IMR-90 (cell line): ENCODE data around the gene ZNF597.

Experiments
- BHLHE40 ChIP-seq: fragments of 150-350 bp; IDR thresholded peaks from 2 replicates; pipeline ENCODE4 v1.6.1; 2016; ENCODE audit warnings: mild to moderate bottlenecking, low read depth, low read length
- CEBPB ChIP-seq: IDR thresholded peaks from 2 replicates; pipeline ENCODE4 v1.6.1; 2012; ENCODE audit warnings: low read depth, low read length, improper control_type of control experiment
- CHD1 ChIP-seq: IDR thresholded peaks from 2 replicates; pipeline ENCODE4 v1.6.1; 2012; ENCODE audit warnings: low read depth, low read length, improper control_type of control experiment
- CTCF ChIP-seq: conservative IDR thresholded peaks from 2 replicates; pipeline ENCODE4 v1.5.1; 2012; ENCODE audit warnings: mild to moderate bottlenecking, low read depth, low read length, improper control_type of control experiment
- MAFK ChIP-seq: IDR thresholded peaks from 2 replicates; pipeline ENCODE4 v1.6.1; 2012; ENCODE audit warnings: low read depth, low read length, improper control_type of control experiment
- MXI1 ChIP-seq: IDR thresholded peaks from 2 replicates; pipeline ENCODE4 v1.6.1; 2012; ENCODE audit warnings: low read depth, mild to moderate bottlenecking, low read length, moderate library complexity, borderline replicate concordance
- POLR2A ChIP-seq: IDR thresholded peaks from 2 replicates; pipeline ENCODE4 v1.6.1; 2012; ENCODE audit warnings: mild to moderate bottlenecking, low read depth, low read length
- RAD21 ChIP-seq: IDR thresholded peaks from 2 replicates; pipeline ENCODE4 v1.6.1; 2012; ENCODE audit warnings: low read length, improper control_type of control experiment
- RFX5 ChIP-seq: IDR thresholded peaks from 2 replicates; pipeline ENCODE4 v1.8.0; 2012; ENCODE audit warnings: low read depth, mild to moderate bottlenecking, low read length, moderate library complexity
- SMC3 ChIP-seq: fragments of 150-350 bp; IDR thresholded peaks from 2 replicates; pipeline ENCODE4 v1.6.1; 2016; ENCODE audit warnings: low read depth, mild to moderate bottlenecking, antibody characterized with exemption, low read length, moderate library complexity

- TF ChIP-seq CTCF (no peak), BHLHE40 (no peak), CEBPB (no peak), POLR2A (no peak), RAD21 (no peak), SMC3 (no peak), RFX5 (no peak), MAFK (no peak), CHD1 (no peak), MXI1 (no peak)
Observed at GRCh38 chr16:3490911-3491629, 47.8 kb upstream of the ZNF597 start.
